Mucosa of descending colon (tissue), 3 donors: ENCODE measurements around the gene CACNG5. TPM values are rescaled to one million over a fixed set of nuclear protein-coding genes. Genes with fewer than 3 reads are reported as not detected.
A peak's percentile ranks its signal among the peaks of the same experiment; 100 is the strongest.

Experiments
- ATAC-seq: fragments of 200-7000 bp; cut with Tn5 transposase; one replicate; pipeline ENCODE4 v1.9.1; 2020; ENCODE audit warnings: mild to moderate bottlenecking, moderate library complexity
- DNase-seq, 3 donors: peaks; one replicate each; pipeline ENCODE4 v3.0.0-alpha.2; 2020
- H3K36me3 ChIP-seq: fragments of 200-600 bp; one replicate; pipeline ENCODE4 v1.8.0; 2021; ENCODE audit warnings: low read depth, mild to moderate bottlenecking
- H3K4me1 ChIP-seq: fragments of 200-600 bp; one replicate; pipeline ENCODE4 v1.8.0; 2021; ENCODE audit warnings: low read depth, mild to moderate bottlenecking
- H3K4me3 ChIP-seq: fragments of 200-600 bp; one replicate; pipeline ENCODE4 v1.8.0; 2021; ENCODE audit warnings: mild to moderate bottlenecking
- H3K9me3 ChIP-seq: fragments of 200-600 bp; one replicate; pipeline ENCODE4 v1.8.0; 2021; ENCODE audit warnings: mild to moderate bottlenecking
- CTCF ChIP-seq: fragments of 200-600 bp; IDR thresholded peaks from one replicate; pipeline ENCODE4 v1.8.0; 2022; ENCODE audit warnings: antibody characterized with exemption, mild to moderate bottlenecking
- intact Hi-C, 2 donors: fragments of 100-400 bp; cut with DNase I in 1 of 2; cut with micrococcal nuclease in 1 of 2; formaldehyde crosslinking; loops; one replicate each; pipeline versions ENCODE4 v1.11.0 to v1.11.1; 2022; cut with DNase I, micrococcal nuclease
- total RNA-seq, 3 donors: library from RNA; stranded (reverse); fragmentation: NEBNext Ultra II Directional in 2 of 3; extraction: Animal tissue kit (Norgen Biotek cat#: 25700) in 2 of 3; gene quantifications; one replicate each; pipeline versions ENCODE4 v1.2.1 to v1.2.4, GENCODE V29; 2021 to 2023
- donor health status: DM: no; HTN: no; CAD: no; lungs with moderate emphysema.
- donor health status: DM: no; HTN: no; CAD: no.
- donor health status: DM: no; HTN: yes; CAD: no.

The CACNG5 gene
- total RNA-seq, 3 donors from 2014 or later = 0.44 TPM; not detected in 2

- no peak for ATAC-seq
- intact Hi-C loops = no loop called here
- TF ChIP-seq CTCF = no peak
These were observed 89.0 kb downstream of the CACNG5 start for GRCh38 chr17:66923886-66924285.

DNA sequence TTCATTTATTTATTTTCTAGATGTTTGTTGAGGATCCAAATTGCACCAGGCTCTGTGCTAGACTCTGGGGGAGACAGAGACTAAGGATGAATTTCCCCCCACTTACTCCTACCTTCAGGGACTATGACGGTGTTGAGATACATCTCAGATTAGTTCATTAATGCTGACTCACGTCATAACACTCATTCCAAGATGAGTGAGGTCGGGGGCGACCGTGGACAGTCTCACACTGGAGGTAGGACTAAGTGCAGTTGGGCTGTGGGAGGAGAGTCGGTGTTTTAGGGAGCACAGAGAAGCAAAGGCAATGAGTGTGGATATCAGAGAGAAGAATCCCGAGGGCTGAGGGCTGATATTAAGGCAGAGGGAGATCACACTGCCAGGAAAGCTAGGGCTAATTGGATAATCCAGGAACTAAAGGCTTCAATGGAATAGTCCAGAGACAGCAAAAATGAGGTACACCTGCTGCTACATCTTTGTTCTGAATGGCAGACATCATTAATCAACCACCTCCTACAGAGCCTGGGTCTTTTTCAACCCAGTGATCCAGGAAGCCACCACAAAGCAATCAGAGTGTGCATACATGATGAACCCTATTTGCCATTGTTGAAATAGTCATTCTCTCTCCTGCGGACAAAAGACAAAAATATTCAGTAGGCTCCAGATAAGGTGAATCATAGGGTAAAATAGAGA is 91.0 kb downstream of the CACNG5 start:
- Histone ChIP-seq H3K36me3 (no peaks in the 10 kb centered on the region), H3K4me1 (no peaks in the 10 kb centered on the region), H3K9me3 (no peaks in the 10 kb centered on the region), H3K4me3 (no peak overlapping the region)
- intact Hi-C loops = no loop called here
- DNase-seq (no peak), ATAC-seq (no peak)
- no peak for TF ChIP-seq CTCF

More at GRCh38 chr17:66923886-66924285, 89.0 kb downstream of the CACNG5 start:
- no peaks in the 10 kb centered on the region for H3K36me3 ChIP-seq
- H3K4me1 ChIP-seq = no peaks in the 10 kb centered on the region
- no peak for DNase-seq
- H3K4me3 ChIP-seq = no peak overlapping the region
- no peaks in the 10 kb centered on the region for H3K9me3 ChIP-seq

- TF ChIP-seq CTCF = no peak
- Histone ChIP-seq H3K9me3 (no peaks in the 10 kb centered on the region), H3K4me1 (no peaks in the 10 kb centered on the region), H3K4me3 (no peak overlapping the region), H3K36me3 (no peaks in the 10 kb centered on the region)
- intact Hi-C loops = no loop called here
- no peak for DNase-seq
- no peak for ATAC-seq
These were observed 94.0 kb downstream of the CACNG5 start for GRCh38 chr17:66928949-66929348.

DNA sequence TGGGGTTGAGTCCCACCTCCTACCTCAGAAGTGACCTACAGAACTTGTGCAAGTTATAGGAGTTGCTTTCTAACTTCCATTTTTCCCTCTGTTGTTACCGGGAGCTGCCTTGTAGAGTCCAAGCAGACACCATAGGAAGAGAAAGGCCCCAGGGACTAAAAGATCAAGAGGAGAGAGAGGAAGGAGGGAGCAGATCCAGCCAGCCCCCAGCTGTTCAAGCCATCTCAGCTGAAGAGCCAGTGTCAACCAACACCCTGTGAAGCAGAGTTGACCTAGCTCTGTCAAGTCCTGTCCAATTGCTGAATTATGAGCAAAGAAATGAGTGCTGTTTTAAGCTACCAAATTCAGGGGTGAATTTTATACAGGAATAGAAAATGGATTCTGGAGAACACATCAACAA is 94.7 kb downstream of the CACNG5 start:
- H3K4me1 ChIP-seq = no peaks in the 10 kb centered on the region
- no peak overlapping the region for H3K4me3 ChIP-seq
- ATAC-seq = no peak
- intact Hi-C loops = no loop called here
- DNase-seq = no peak
- no peaks in the 10 kb centered on the region for H3K36me3 ChIP-seq
- no peaks in the 10 kb centered on the region for H3K9me3 ChIP-seq
- no peak for TF ChIP-seq CTCF

- no peaks in the 10 kb centered on the region for H3K9me3 ChIP-seq
- no peaks in the 10 kb centered on the region for H3K4me1 ChIP-seq
- TF ChIP-seq CTCF = no peak
- no peak overlapping the region for H3K4me3 ChIP-seq
- no peaks in the 10 kb centered on the region for H3K36me3 ChIP-seq
- ATAC-seq (peak; percentile 54), DNase-seq (no peak)
- intact Hi-C loops = no loop called here
These were observed 96.0 kb downstream of the CACNG5 start for GRCh38 chr17:66930933-66931332.

DNA sequence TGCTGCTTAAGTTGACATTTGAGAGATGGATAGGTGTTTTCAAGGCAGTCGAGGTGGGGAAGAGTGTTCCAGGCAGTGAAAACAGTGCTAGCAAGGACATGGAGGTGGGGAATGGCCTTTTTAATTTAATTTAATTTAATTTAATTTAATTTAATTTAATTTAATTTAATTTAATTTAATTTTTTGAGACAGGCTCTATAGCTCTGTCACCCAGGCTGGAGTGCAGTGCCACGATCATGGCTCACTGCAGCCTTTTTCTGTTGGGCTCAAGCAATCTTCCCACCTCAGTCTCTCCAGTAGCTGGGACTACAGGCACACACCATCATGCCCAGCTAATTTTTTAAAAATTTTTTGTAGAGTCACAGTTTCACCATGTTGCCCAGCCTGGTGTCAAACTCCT is 97.4 kb downstream of the CACNG5 start:
- ATAC-seq = no peak
- no peak for DNase-seq

More for the DNA sequence above, 97.4 kb downstream of the CACNG5 start:
- no peak overlapping the region for H3K4me3 ChIP-seq
- H3K36me3 ChIP-seq = no peaks in the 10 kb centered on the region
- TF ChIP-seq CTCF = no peak
- no peaks in the 10 kb centered on the region for H3K9me3 ChIP-seq
- H3K4me1 ChIP-seq = no peaks in the 10 kb centered on the region
- intact Hi-C loops = no loop called here
